ENCODE results near the gene CLCNKA.
A peak's percentile ranks its signal among the peaks of the same experiment; 100 is the strongest.
"Not testable (repeated sequence)": the region's sequence is repeated elsewhere in the genome, so short reads cannot be mapped to it uniquely, and the experiment has no call there.

CLCNKA gene

DNA sequence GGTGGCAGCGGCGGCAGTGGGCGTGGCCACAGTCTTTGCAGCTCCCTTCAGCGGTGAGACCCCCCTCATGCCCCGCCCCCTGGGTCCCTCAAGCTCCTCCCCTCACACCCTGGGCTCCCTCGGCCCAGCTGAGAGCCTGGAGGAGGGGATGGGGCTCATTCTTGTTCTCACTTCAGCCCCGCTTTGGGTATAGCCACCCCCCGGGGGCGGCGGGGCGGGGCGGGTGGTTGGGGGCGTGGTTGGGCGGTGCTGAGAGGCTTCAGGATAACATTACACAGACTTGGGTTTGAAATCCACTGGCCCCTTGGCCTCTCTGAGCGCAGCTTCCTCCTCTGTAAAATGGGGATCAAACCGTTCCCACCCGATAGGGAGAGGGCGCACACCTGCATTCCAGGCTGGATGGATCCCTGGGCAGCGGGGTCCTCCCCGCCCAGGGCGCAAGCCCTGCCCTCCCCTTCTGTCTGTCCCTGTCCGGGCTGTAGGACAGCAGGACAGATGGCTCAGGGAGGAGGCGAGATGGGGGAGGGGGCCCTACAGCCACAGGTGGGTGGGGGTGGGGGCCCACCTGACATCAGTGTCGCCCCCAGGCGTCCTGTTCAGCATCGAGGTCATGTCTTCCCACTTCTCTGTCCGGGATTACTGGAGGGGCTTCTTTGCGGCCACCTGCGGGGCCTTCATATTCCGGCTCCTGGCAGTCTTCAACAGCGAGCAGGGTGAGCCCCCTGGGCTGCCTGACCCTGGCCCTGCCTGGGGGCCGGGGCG lies 5.1 kb downstream of the CLCNKA start:
- TF ChIP-seq CTCF (IDR thresholded peaks at IDR 0.05) (no peak), ZFX (IDR thresholded peaks at IDR 0.05; ENCODE audit: borderline replicate concordance) (no peak)
- no peak overlapping the region for H3K27ac ChIP-seq

DNA sequence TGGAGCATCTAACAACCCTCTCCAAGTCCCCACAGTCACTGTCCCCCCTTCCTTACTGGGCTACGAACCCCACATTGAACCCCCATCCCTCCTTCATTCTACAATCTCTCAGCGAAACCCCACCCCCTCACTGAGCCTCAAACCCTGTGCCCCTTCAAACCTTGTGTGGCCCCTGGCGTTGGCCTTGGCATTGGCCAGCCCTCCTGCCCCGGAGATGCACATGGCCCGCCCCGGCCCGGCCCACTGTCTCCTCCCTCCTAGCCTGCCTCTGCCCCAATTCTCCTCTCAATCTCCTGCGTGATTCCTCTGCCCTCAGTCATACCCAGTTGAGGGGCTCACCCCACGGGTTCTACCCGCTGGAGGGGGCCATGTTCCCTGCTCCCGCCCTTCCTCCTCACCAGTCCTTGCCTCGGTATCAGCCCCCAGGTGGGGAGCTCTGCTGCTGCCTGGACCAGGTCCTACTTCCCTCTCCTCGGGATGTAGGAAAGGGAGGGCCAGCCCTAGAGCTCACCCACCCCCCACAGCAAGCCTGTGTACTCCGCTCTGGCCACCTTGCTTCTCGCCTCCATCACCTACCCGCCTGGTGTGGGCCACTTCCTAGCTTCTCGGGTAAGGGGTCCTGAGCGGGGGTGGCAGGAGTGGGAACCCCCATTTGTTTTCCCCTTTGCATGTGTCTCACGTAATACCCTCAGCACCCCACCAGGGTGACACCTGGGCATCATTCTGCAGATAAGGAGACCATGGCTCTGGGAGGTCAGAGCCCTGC lies 6.6 kb downstream of the CLCNKA start:
- TF ChIP-seq CTCF (IDR thresholded peaks at IDR 0.05), result no peak
- no peak for TF ChIP-seq ZFX (IDR thresholded peaks at IDR 0.05; ENCODE audit: borderline replicate concordance)
- H3K27ac ChIP-seq, result no peak overlapping the region

DNA sequence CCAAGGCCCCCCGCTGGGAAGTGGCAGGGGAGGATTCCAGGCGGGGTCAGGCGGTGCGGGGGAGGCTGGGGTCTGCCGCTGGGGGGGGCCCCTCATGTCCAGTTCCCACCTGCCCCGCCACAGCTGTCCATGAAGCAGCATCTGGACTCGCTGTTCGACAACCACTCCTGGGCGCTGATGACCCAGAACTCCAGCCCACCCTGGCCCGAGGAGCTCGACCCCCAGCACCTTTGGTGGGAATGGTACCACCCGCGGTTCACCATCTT lies 7.1 kb downstream of the CLCNKA start:
- not testable (repeated sequence) for H3K27ac ChIP-seq

DNA sequence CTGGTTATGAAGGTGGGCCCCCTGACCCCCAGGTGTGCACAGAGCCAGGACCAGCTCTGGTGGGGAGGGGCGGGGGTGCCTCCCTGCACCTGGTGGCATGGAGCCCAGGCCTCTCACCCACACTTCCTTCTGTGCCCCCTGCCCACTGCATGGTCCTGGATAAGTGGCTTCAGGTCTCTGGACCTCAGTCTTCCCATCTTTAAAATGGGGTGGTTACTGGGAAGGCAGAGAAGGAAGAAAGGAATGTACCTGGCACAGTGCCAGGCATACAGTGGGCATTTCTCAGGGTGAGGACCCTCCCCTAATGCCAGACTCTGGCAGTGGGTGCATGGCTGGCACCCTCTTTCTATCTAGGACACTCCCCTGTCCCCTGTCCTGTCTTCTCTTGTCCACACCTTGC lies 7.5 kb downstream of the CLCNKA start:
- TF ChIP-seq ZFX (IDR thresholded peaks at IDR 0.05; ENCODE audit: borderline replicate concordance), result no peak
- no peak for TF ChIP-seq CTCF (IDR thresholded peaks at IDR 0.05)

GRCh38 chr1:16031551-16031950 lies 9.7 kb downstream of the CLCNKA start:
- no peak overlapping the region for H3K27ac ChIP-seq
- TF ChIP-seq ZFX (IDR thresholded peaks at IDR 0.05; ENCODE audit: borderline replicate concordance) (no peak), CTCF (IDR thresholded peaks at IDR 0.05) (no peak)

More for the DNA sequence above, 7.5 kb downstream of the CLCNKA start:
- no peak overlapping the region for H3K27ac ChIP-seq

DNA sequence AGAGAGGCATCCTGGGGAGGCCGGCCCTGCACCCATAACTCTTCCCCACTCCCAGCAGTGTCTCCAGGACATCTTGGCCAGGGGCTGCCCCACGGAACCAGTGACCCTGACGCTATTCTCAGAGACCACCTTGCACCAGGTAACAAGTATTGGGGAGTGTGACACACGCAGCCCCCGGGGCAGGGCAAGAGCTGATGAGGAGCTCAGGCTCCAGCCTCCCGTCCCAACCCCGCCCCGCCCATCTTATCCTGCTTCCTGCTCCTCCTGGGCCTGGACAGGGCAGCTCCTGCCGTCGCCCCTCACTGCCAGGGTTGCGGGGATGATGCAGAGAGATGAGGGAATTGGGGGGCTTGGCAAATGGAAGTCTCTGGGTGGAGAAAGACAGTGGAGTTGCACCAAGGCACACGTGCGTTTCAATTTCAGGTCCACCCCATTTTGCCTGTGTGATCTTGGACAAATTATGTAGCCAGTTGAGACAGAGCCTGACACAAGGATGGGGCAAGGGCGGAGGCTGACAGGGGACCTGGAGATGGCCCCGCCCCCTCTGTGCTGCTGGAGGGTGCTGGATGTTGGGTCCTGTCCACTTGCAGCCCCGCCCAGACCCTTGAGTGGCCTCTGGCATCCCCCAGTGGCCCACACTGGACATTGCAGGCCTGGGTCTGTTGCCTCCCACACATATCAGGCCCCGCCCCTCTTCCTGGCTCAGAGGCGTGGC lies 10.7 kb downstream of the CLCNKA start:
- no peak overlapping the region for H3K27ac ChIP-seq
- TF ChIP-seq ZFX (IDR thresholded peaks at IDR 0.05; ENCODE audit: borderline replicate concordance) (no peak), CTCF (IDR thresholded peaks at IDR 0.05) (peak; percentile 89)

DNA sequence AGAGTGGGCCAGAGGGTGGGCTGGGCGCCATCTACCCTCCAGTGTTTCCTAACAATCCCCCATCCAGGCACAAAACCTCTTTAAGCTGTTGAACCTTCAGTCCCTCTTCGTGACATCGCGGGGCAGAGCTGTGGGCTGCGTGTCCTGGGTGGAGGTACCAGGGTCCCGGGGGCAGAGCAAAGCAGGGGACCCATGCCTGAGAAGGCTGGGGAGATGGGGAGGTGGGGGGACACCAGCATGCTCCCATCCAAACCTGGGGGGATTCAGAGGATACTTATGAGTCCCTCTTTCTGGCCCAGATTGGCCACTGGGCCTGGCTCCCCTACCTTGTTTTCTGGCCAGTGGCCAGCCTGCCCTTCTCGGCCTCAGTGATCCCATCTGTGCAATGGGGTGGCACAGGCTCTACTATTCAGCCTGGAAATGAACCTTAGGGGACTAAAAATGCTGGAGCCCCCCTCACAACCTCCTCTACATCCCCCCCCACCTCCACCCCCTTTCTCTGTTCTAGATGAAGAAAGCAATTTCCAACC lies 11.3 kb downstream of the CLCNKA start:
- peak; percentile 33 for TF ChIP-seq CTCF (IDR thresholded peaks at IDR 0.05)
- H3K27ac ChIP-seq, result not testable (repeated sequence)

GRCh38 chr1:16036461-16036860 lies 14.6 kb downstream of the CLCNKA start:
- H3K27ac ChIP-seq, result not testable (repeated sequence)
